K562 (cell line): ENCODE data around the gene DSCAM.

ENCODE experiments used
- GTF2E2 ChIP-seq: fragments of 200-800 bp; sonication (Bioruptor generic); IDR thresholded peaks from 2 replicates; pipeline ENCODE4 v1.6.1; 2016; ENCODE audit warnings: missing genetic modification characterization, missing compliant biosample characterization
- TF ChIP-seq, protein P1 (sequence below), 3 experiments: IDR thresholded peaks in 2 of 3; conservative IDR thresholded peaks in 1 of 3; 2 replicates each; pipeline ENCODE4 v1.5.1; 2011 to 2012; ENCODE audit warnings: low read length in 3 of 3, mild to moderate bottlenecking in 3 of 3, control low read depth in 2 of 3, improper control_type of control experiment in 1 of 3, inconsistent platforms in 1 of 3, low read depth in 1 of 3, mixed read lengths in 1 of 3, moderate library complexity in 1 of 3; ENCODE audit not compliant: insufficient read depth in 2 of 3

DNA sequence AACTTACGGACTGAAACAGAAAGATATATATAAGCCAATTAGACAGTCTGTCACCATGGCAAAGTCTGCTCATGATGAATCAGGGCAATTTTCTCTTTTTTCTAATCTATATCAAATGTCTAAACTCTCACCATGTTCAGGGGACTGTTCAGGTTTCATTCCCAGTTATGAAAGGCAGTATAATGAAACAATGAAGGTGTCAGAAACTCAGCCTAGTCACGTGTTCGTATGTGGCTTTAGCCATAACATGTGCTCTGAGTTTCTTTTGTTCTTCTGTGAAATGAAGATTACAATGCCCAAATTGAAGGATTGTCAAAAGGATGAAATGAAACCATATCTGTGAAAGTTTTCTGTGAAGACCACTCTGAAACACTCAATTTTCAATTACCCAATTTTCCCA lies 392.9 kb downstream of the DSCAM start:
- no peak for TF ChIP-seq GTF2E2
- TF ChIP-seq, protein P1, sequence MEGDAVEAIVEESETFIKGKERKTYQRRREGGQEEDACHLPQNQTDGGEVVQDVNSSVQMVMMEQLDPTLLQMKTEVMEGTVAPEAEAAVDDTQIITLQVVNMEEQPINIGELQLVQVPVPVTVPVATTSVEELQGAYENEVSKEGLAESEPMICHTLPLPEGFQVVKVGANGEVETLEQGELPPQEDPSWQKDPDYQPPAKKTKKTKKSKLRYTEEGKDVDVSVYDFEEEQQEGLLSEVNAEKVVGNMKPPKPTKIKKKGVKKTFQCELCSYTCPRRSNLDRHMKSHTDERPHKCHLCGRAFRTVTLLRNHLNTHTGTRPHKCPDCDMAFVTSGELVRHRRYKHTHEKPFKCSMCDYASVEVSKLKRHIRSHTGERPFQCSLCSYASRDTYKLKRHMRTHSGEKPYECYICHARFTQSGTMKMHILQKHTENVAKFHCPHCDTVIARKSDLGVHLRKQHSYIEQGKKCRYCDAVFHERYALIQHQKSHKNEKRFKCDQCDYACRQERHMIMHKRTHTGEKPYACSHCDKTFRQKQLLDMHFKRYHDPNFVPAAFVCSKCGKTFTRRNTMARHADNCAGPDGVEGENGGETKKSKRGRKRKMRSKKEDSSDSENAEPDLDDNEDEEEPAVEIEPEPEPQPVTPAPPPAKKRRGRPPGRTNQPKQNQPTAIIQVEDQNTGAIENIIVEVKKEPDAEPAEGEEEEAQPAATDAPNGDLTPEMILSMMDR (IDR thresholded peaks at IDR 0.05 in 2 of 3, conservative IDR thresholded peaks at IDR 0.05 in 1 of 3; ENCODE audit: insufficient read depth in 2 of 3, low read depth in 1 of 3, low read length in 3 of 3): no peak
